ENCODE data around the gene FCAMR. TPM values are rescaled to one million over a fixed set of nuclear protein-coding genes. Genes with fewer than 3 reads are reported as not detected.

The FCAMR gene
- total RNA-seq, 1 donor from 2014 or later = not detected

DNA sequence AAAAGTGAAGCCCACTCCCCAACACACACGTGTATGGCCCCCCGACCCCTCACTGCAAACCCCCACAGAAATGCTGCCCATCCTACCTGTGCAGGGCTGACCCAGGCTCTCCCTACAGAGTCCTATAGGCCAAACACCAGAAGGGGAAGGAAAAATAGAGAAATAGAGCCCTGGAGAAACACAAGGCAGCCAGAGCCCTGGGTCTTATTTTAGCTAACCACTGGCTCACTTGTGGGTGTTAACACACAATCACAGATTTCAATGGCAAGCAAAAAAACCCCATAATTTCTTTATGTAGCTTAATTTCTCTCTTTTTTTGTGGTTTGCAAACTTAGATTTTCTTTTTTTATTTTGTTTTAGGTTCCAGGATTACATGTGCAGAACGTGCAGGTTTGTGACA, 23.0 kb downstream of the FCAMR start:
- TF ChIP-seq CTCF (IDR thresholded peaks at IDR 0.05; ENCODE audit: borderline replicate concordance) = no peak
- no peak for DNase-seq
- H3K4me3 ChIP-seq = no peak overlapping the region
- peaks cover 5% of the 10 kb centered on the region for H3K9me3 ChIP-seq (replicated peaks)
- H3K27me3 ChIP-seq (ENCODE audit: low read depth) = peaks cover 73% of the 10 kb centered on the region
- H3K4me1 ChIP-seq = no peaks in the 10 kb centered on the region
- no peaks in the 10 kb centered on the region for H3K36me3 ChIP-seq
- intact Hi-C loops (cut with micrococcal nuclease) = no loop called here
- no peak overlapping the region for H3K27ac ChIP-seq (replicated peaks)

DNA sequence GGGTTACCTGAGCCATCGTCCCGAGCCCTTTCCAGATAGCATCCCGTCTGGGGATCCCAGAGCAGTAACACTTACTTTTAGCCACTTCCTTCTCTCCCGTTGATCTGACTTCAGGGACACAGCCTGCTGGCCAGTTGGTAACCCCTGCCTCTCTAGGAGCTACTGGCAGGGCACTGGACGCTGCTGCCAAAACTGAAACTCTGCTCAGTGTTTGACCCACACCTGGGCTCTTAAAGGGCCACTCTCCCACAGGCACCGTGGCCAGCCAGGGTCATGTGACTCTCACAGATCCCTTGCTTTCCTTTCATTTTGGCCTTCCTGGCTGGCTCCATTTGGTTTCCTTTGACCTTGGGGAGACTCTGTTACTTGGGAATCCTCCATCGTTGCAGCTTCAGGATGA, 24.0 kb downstream of the FCAMR start, which contains the start of gene PIGR:
PIGR (minus strand) TSS at position 206 of the 400 bp plus-strand sequence. CDS start 5,935 bp downstream, outside the sequence.
- intact Hi-C loops (cut with micrococcal nuclease) = no loop called here
- TF ChIP-seq CTCF (IDR thresholded peaks at IDR 0.05; ENCODE audit: borderline replicate concordance) = no peak
- Histone ChIP-seq H3K27ac (replicated peaks) (no peak within 1 kb of the TSS), H3K4me1 (no peaks in the 10 kb centered on the region), H3K4me3 (no peak within 1 kb of the TSS), H3K9me3 (replicated peaks) (peaks cover 5% of the 10 kb centered on the region), H3K27me3 (ENCODE audit: low read depth) (peaks cover 73% of the 10 kb centered on the region), H3K36me3 (no peaks in the 10 kb centered on the region)
- DNase-seq = no peak

GRCh38 chr1:206945779-206946178, 24.5 kb downstream of the FCAMR start:
- Histone ChIP-seq H3K36me3 (no peaks in the 10 kb centered on the region), H3K4me3 (no peak overlapping the region), H3K27ac (replicated peaks) (no peak overlapping the region), H3K27me3 (ENCODE audit: low read depth) (peaks cover 73% of the 10 kb centered on the region), H3K4me1 (no peaks in the 10 kb centered on the region), H3K9me3 (replicated peaks) (peaks cover 5% of the 10 kb centered on the region)
- intact Hi-C loops (cut with micrococcal nuclease) = no loop called here
- TF ChIP-seq CTCF (IDR thresholded peaks at IDR 0.05; ENCODE audit: borderline replicate concordance) = no peak
- DNase-seq = no peak

DNA sequence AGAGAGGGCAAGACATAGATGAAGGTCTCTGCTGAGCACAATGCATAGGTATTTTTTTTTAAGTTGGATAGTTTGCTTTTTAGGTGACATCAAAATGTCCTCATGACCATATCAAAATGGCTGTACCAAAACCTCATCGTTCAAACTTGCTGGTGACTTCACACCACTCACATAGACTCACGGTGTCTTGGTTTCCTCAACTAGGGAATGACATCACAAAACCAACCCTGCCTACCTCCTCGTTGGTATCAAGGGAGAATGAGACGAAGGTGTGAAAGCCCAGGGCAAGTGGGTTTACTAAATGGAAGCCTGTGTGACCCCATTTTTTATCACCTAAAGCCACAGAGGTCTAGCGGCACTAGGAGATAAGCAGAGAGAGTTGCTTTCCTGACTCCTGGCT, 25.6 kb downstream of the FCAMR start:
- Histone ChIP-seq H3K9me3 (replicated peaks) (peaks cover 2% of the 10 kb centered on the region), H3K4me3 (no peak overlapping the region), H3K36me3 (no peaks in the 10 kb centered on the region), H3K4me1 (no peaks in the 10 kb centered on the region), H3K27ac (replicated peaks) (no peak overlapping the region), H3K27me3 (ENCODE audit: low read depth) (peaks cover 63% of the 10 kb centered on the region)
- no peak for DNase-seq
- no peak for TF ChIP-seq CTCF (IDR thresholded peaks at IDR 0.05; ENCODE audit: borderline replicate concordance)
- intact Hi-C loops (cut with micrococcal nuclease) = no loop called here

GRCh38 chr1:206941766-206942418, 28.4 kb downstream of the FCAMR start:
- no peak for DNase-seq
- H3K4me3 ChIP-seq = no peak overlapping the region
- TF ChIP-seq CTCF (IDR thresholded peaks at IDR 0.05; ENCODE audit: borderline replicate concordance) = no peak
- H3K9me3 ChIP-seq (replicated peaks) = no peaks in the 10 kb centered on the region
- H3K36me3 ChIP-seq = no peaks in the 10 kb centered on the region
- intact Hi-C loops (cut with micrococcal nuclease) = no loop called here
- H3K27me3 ChIP-seq (ENCODE audit: low read depth) = peaks cover 45% of the 10 kb centered on the region
- H3K27ac ChIP-seq (replicated peaks) = no peak overlapping the region
- H3K4me1 ChIP-seq = no peaks in the 10 kb centered on the region
